Endothelial cell of umbilical vein (primary cell): ENCODE data around the gene SETD3. TPM values are rescaled to one million over a fixed set of nuclear protein-coding genes. Genes with fewer than 3 reads are reported as not detected.

Source experiments
- BruUV-seq: library from RNA; stranded (reverse); fragments of 400-500 nt; replicated peaks from 2 replicates; lab custom pipeline; 2021; lab: Mats Ljungman, UMichigan
- CTCF ChIA-PET: fragments of 300-600, 350-600 bp; sonication (Branson Sonifier 250); formaldehyde crosslinking; loops from one replicate; lab custom pipeline; 2021; ENCODE audit warnings: antibody characterized with exemption, inconsistent platforms; lab: Charles Lee
- POLR2A ChIA-PET: fragments of 300-600, 350-600 bp; sonication (Branson Sonifier 250); formaldehyde crosslinking; loops from one replicate; lab custom pipeline; 2021; ENCODE audit warnings: antibody characterized with exemption, inconsistent platforms; lab: Charles Lee
- DNase-seq: peaks from one replicate; pipeline ENCODE4 v3.0.0-alpha.2; 2011; ENCODE audit warnings: low read depth, low spot score
- FAIRE-seq: peaks from 2 replicates; lab custom pipeline; 2011; peaks lifted over from hg19 to GRCh38; lab: Jason Lieb, UNC
- H2AFZ ChIP-seq: 2 replicates; pipeline ENCODE4 v1.6.0; 2012; ENCODE audit warnings: low read depth, low read length, control low read depth, inconsistent platforms
- H3K27ac ChIP-seq: 2 replicates; pipeline ENCODE4 v1.5.1; 2011; ENCODE audit warnings: low read depth, mild to moderate bottlenecking, control low read depth, low read length, moderate library complexity; ENCODE audit not compliant: insufficient read depth
- H3K27me3 ChIP-seq, 2 experiments: 2 replicates each; pipeline versions ENCODE4 v1.6.0 to v1.6.1; 2011; ENCODE audit warnings: low read length in 2 of 2, mixed read lengths in 1 of 2; ENCODE audit not compliant: control insufficient read depth in 2 of 2, insufficient read depth in 2 of 2
- H3K36me3 ChIP-seq, 2 experiments: 2 replicates in 1 of 2; 3 replicates in 1 of 2; pipeline ENCODE4 v1.5.1; 2011; ENCODE audit warnings: low read length in 2 of 2, mild to moderate bottlenecking in 1 of 2, moderate library complexity in 1 of 2; ENCODE audit not compliant: control insufficient read depth in 2 of 2, insufficient read depth in 2 of 2; ENCODE audit errors: extremely low read depth in 1 of 2
- H3K4me1 ChIP-seq: 3 replicates; pipeline ENCODE4 v1.5.1; 2011; ENCODE audit warnings: mild to moderate bottlenecking, low read length; ENCODE audit not compliant: control insufficient read depth, insufficient read depth; ENCODE audit errors: extremely low read depth
- H3K4me2 ChIP-seq: 2 replicates; pipeline ENCODE4 v1.6.1; 2011; ENCODE audit warnings: low read length, control low read depth, mixed read lengths; ENCODE audit not compliant: insufficient read depth
- H3K4me3 ChIP-seq, 3 experiments: fragments of 200-600 bp in 1 of 3; sonication (generic), shearing (Covaris generic) in 1 of 3; replicated peaks in 1 of 3; 2 replicates each; pipeline ENCODE4 v1.5.1; 2011 to 2016; ENCODE audit warnings: control low read depth in 3 of 3, low read length in 3 of 3, mild to moderate bottlenecking in 2 of 3, inconsistent platforms in 1 of 3, low read depth in 1 of 3, moderate library complexity in 1 of 3; ENCODE audit not compliant: insufficient read depth in 1 of 3
- H3K79me2 ChIP-seq: 2 replicates; pipeline ENCODE4 v1.6.0; 2012; ENCODE audit warnings: low read length, inconsistent platforms; ENCODE audit not compliant: control insufficient read depth, insufficient read depth
- H3K9ac ChIP-seq: replicated peaks from 2 replicates; pipeline ENCODE3; 2011; ENCODE audit warnings: low read length, control low read depth; ENCODE audit not compliant: insufficient read depth; ENCODE audit errors: extremely low read depth
- H3K9me1 ChIP-seq: replicated peaks from 3 replicates; pipeline ENCODE4 v1.6.0; 2011; ENCODE audit warnings: mild to moderate bottlenecking, low read length; ENCODE audit not compliant: control insufficient read depth, insufficient read depth; ENCODE audit errors: extremely low read depth
- H3K9me3 ChIP-seq: replicated peaks from 2 replicates; pipeline ENCODE4 v1.5.1; 2012; ENCODE audit warnings: low read length, inconsistent platforms; ENCODE audit not compliant: control insufficient read depth, insufficient read depth
- H4K20me1 ChIP-seq: replicated peaks from 2 replicates; pipeline ENCODE3; 2011; ENCODE audit warnings: mild to moderate bottlenecking, low read length; ENCODE audit not compliant: control insufficient read depth, insufficient read depth; ENCODE audit errors: extremely low read depth
- EZH2 ChIP-seq: IDR thresholded peaks from 2 replicates; pipeline ENCODE4 v1.6.1; 2012; ENCODE audit warnings: borderline replicate concordance, low read depth, mild to moderate bottlenecking, moderate library complexity, low read length, inconsistent platforms; ENCODE audit not compliant: severe bottlenecking
- FOS ChIP-seq: IDR thresholded peaks from 2 replicates; pipeline ENCODE4 v1.6.1; 2011; ENCODE audit warnings: mild to moderate bottlenecking, low read length, moderate library complexity, borderline replicate concordance; ENCODE audit not compliant: insufficient read depth
- GATA2 ChIP-seq: IDR thresholded peaks from 2 replicates; pipeline ENCODE4 v1.7.0; 2011; ENCODE audit warnings: low read depth, mild to moderate bottlenecking, moderate library complexity, mixed read lengths, low read length; ENCODE audit not compliant: insufficient read length, insufficient read depth
- JUN ChIP-seq: IDR thresholded peaks from 2 replicates; pipeline ENCODE4 v1.6.1; 2011; ENCODE audit warnings: borderline replicate concordance, low read depth; ENCODE audit not compliant: insufficient read length, insufficient read depth
- MYC ChIP-seq: IDR thresholded peaks from one replicate; pipeline ENCODE4 v1.6.1; 2011; ENCODE audit warnings: mild to moderate bottlenecking, low read depth, low read length
- POLR2A ChIP-seq: IDR thresholded peaks from 2 replicates; pipeline ENCODE4 v1.6.1; 2012; ENCODE audit warnings: low read depth, mild to moderate bottlenecking, control low read depth, low read length
- POLR2AphosphoS5 ChIP-seq: IDR thresholded peaks from 2 replicates; pipeline ENCODE4 v1.6.1; 2012; ENCODE audit warnings: low read depth, mild to moderate bottlenecking, control low read depth, low read length, moderate library complexity; ENCODE audit not compliant: insufficient read depth
- dilution Hi-C: fragments of 300-500 bp; cut with MboI; formaldehyde crosslinking; loops from one replicate; pipeline ENCODE4 v1.15.0; 2019; ENCODE audit warnings: low sequenced_read_pairs; ENCODE audit not compliant: extremely low pct_ligation_motif_present
- intact Hi-C: fragments of 100-400 bp; cut with micrococcal nuclease; formaldehyde crosslinking; loops from one replicate; pipeline ENCODE4 v1.10.0; 2022
- polyA plus RNA-seq, 4 experiments: library from polyadenylated mRNA; depleted of rRNA in 3 of 4; stranded (reverse) in 3 of 4; unstranded in 1 of 4; fragments of >200 nt; gene quantifications; 2 replicates each; pipeline versions ENCODE4 v1.2.1 to v1.2.3, GENCODE V29; 2011 to 2012; ENCODE audit warnings: missing spikeins in 1 of 4
- total RNA-seq: library from RNA; stranded (reverse); gene quantifications from 2 replicates; pipeline ENCODE4 v1.2.3, GENCODE V29; 2021
- TF ChIP-seq, protein P1 (sequence below): IDR thresholded peaks from 2 replicates; pipeline ENCODE4 v1.6.1; 2011; ENCODE audit not compliant: insufficient read depth, insufficient read length
- TF ChIP-seq, protein P2 (sequence below), 2 donors: IDR thresholded peaks; 1 replicate in 1 of 2; 2 replicates in 1 of 2; pipeline ENCODE4 v1.5.1; 2011; ENCODE audit warnings: low read length in 2 of 2, mild to moderate bottlenecking in 2 of 2, moderate library complexity in 2 of 2, control low read depth in 1 of 2, inconsistent platforms in 1 of 2, low read depth in 1 of 2; ENCODE audit not compliant: insufficient read depth in 1 of 2; ENCODE audit errors: extremely low read depth in 1 of 2

Gene SETD3
- total and polyA plus RNA-seq, 2 donors (not counting 3 experiments of a cell fraction or from before 2014, with no cell fraction given) = 18.1 to 53.1 TPM

DNA sequence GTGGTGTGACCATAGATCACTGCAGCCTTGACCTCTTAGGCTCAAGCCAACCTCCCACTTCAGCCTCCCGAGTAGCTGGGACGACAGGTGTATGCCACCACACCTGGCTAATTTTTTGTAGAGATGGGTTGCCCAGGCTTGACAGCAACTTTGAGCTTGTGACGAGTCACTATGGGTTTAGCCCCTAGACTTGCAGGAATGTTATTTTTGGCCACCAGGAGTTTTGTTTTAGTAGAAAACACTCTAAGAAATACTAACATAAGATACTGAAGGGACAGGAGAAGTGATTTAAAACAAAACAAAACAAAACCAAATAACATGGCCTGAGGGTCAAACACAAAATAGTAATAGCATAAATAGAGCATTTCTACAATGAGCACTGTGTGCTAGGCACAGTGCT, 26.4 kb downstream of the SETD3 start:
- dilution Hi-C loops = no loop called here
- Histone ChIP-seq H3K36me3 (peaks cover 7 to 13% of the 10 kb centered on the region in 2 experiments), H3K9me1 (no peaks in the 10 kb centered on the region), H3K27me3 (no peaks in the 10 kb centered on the region), H3K9me3 (no peaks in the 10 kb centered on the region), H4K20me1 (no peaks in the 10 kb centered on the region), H3K9ac (no peak overlapping the region), H3K4me3 (no peak overlapping the region), H2AFZ (no peak overlapping the region), H3K4me1 (peaks cover 4% of the 10 kb centered on the region), H3K4me2 (no peak overlapping the region), H3K27ac (no peak overlapping the region), H3K79me2 (peaks cover 2% of the 10 kb centered on the region)
- ChIA-PET POLR2A (no interaction called here), CTCF (interaction anchor here (0.6 to 1.4 kb wide), 3 partner anchors 9 to 65 kb away, joined by 3 to 5 read pairs (median 3); no protein-coding TSS in a partner anchor)
- DNase-seq = no peak
- intact Hi-C loops = no loop called here
- no peak for TF ChIP-seq JUN
- TF ChIP-seq FOS = no peak
- no peak for TF ChIP-seq POLR2A
- TF ChIP-seq, protein P1, sequence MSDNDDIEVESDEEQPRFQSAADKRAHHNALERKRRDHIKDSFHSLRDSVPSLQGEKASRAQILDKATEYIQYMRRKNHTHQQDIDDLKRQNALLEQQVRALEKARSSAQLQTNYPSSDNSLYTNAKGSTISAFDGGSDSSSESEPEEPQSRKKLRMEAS = no peak
- TF ChIP-seq, protein P2, sequence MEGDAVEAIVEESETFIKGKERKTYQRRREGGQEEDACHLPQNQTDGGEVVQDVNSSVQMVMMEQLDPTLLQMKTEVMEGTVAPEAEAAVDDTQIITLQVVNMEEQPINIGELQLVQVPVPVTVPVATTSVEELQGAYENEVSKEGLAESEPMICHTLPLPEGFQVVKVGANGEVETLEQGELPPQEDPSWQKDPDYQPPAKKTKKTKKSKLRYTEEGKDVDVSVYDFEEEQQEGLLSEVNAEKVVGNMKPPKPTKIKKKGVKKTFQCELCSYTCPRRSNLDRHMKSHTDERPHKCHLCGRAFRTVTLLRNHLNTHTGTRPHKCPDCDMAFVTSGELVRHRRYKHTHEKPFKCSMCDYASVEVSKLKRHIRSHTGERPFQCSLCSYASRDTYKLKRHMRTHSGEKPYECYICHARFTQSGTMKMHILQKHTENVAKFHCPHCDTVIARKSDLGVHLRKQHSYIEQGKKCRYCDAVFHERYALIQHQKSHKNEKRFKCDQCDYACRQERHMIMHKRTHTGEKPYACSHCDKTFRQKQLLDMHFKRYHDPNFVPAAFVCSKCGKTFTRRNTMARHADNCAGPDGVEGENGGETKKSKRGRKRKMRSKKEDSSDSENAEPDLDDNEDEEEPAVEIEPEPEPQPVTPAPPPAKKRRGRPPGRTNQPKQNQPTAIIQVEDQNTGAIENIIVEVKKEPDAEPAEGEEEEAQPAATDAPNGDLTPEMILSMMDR (IDR thresholded peaks at IDR 0.05; ENCODE audit: extremely low read depth in 1 of 2, insufficient read depth in 1 of 2, low read depth in 1 of 2, low read length in 2 of 2) = no peak
- BruUV-seq = no TSS peak
- FAIRE-seq = no peak

DNA sequence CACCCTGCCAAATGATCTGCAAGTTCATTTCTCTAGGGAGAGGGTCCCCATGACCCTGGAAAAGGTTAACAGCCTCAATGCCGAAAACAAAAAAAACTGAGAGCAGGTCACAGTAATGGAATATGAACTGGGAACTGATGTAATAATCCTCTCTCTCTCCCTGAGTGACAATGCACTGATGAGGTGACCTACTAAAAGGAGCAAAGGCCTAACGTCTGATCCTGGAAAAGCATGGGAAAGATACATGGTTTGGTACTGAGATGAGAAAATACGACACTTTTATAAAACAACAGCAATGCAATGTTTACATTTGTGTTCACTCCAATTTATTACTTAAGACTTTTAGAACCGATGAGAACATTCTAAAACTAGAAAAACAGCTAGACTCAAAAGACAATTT, 27.7 kb downstream of the SETD3 start:
- no peaks in the 10 kb centered on the region for H3K9me3 ChIP-seq
- dilution Hi-C loops = no loop called here
- BruUV-seq = no TSS peak
- CTCF ChIA-PET = interaction anchor here (1.0 kb wide), 1 partner anchor 15 kb away, joined by 3 read pairs; no protein-coding TSS in a partner anchor
- H3K27ac ChIP-seq = no peak overlapping the region
- no peaks in the 10 kb centered on the region for H3K9me1 ChIP-seq
- POLR2A ChIA-PET = no interaction called here
- H3K27me3 ChIP-seq = no peaks in the 10 kb centered on the region
- H3K79me2 ChIP-seq = peaks cover 3% of the 10 kb centered on the region
- H3K4me3 ChIP-seq = no peak overlapping the region
- intact Hi-C loops = no loop called here
- peaks cover 8 to 10% of the 10 kb centered on the region in 2 experiments for H3K36me3 ChIP-seq
- no peak for DNase-seq
- no peak overlapping the region for H2AFZ ChIP-seq
- H3K4me1 ChIP-seq = peaks cover 4% of the 10 kb centered on the region
- H4K20me1 ChIP-seq = no peaks in the 10 kb centered on the region
- no peak overlapping the region for H3K4me2 ChIP-seq
- no peak overlapping the region for H3K9ac ChIP-seq
- no peak for FAIRE-seq
- TF ChIP-seq MYC = no peak
- no peak for TF ChIP-seq JUN
- no peak for TF ChIP-seq GATA2
- TF ChIP-seq EZH2 = no peak
- TF ChIP-seq POLR2AphosphoS5 = no peak
- no peak for TF ChIP-seq FOS
- TF ChIP-seq POLR2A = no peak
- TF ChIP-seq, protein P2 (IDR thresholded peaks at IDR 0.05; ENCODE audit: extremely low read depth in 1 of 2, insufficient read depth in 1 of 2, low read depth in 1 of 2, low read length in 2 of 2) = no peak
- TF ChIP-seq, protein P1 = no peak
